H4 (cell line): ENCODE results near the gene BCAT1. TPM values are rescaled to one million over a fixed set of nuclear protein-coding genes. Genes with fewer than 3 reads are reported as not detected.

Experiments
- DNase-seq: peaks from one replicate; pipeline ENCODE4 v3.0.0-alpha.2; 2015; ENCODE audit warnings: low spot score
- total RNA-seq: library from RNA; depleted of rRNA; stranded (reverse); fragments of >200 nt; shearing (Covaris generic); gene quantifications from 2 replicates; pipeline ENCODE4 v1.2.3, GENCODE V29; 2014; rRNA removed

BCAT1 gene
- total RNA-seq, result 114 and 117 TPM in 2 replicates

- DNase-seq, result peak; percentile 74
Measured at GRCh38 chr12:24948757-24949722, at the start of gene BCAT1. Gene BCAT1, minus strand, starts transcription at chr12:24949101. Its CDS starts 169 bp downstream, at chr12:24948932.

GRCh38 chr12:24997970-24998582 is 49.2 kb upstream of the BCAT1 start:
- peak; percentile 85 for DNase-seq

DNA sequence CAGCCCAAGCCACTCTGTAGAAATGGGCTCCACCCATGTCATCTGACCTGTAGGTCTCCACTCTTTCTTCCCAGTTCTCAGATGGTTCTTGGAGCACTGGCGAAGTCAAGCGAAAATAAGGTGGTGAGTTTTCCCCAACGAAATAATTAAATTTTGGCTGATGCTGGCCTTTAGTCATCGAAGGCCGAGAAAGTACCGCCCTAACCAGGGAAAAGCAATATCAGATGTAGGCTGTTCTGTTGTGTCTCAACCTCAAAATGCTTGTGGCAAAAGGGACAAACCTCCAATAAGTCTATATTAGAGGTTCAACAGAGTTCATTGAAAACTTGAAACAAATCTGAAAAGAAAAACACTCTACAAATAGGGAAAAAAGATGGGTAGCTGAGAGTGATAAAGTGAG is 48.6 kb upstream of the BCAT1 start:
- no peak for DNase-seq

DNA sequence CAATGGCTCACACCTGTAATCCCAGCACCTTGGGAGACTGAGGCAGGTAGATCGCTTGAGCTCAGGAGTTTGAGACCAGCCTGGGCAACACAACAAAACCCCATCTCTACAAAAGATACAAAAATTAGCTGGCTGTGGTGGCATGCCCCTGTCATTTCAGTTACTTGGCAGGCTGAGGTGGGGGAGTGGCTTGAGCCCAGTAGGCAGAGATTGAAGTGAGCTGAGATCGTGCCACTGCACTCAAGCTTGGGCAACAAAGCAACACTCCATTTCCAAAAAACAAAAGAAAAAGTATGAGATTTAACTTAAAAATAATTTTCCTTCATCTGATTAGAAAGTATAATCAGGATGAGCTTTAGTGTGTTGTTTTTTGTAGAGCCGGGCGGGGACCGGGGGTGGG is 47.9 kb upstream of the BCAT1 start:
- DNase-seq, result no peak

- DNase-seq, result no peak
Measured at GRCh38 chr12:24996102-24996797, 47.3 kb upstream of the BCAT1 start.

- DNase-seq, result no peak
Measured at GRCh38 chr12:24993793-24994192, 44.9 kb upstream of the BCAT1 start.

DNA sequence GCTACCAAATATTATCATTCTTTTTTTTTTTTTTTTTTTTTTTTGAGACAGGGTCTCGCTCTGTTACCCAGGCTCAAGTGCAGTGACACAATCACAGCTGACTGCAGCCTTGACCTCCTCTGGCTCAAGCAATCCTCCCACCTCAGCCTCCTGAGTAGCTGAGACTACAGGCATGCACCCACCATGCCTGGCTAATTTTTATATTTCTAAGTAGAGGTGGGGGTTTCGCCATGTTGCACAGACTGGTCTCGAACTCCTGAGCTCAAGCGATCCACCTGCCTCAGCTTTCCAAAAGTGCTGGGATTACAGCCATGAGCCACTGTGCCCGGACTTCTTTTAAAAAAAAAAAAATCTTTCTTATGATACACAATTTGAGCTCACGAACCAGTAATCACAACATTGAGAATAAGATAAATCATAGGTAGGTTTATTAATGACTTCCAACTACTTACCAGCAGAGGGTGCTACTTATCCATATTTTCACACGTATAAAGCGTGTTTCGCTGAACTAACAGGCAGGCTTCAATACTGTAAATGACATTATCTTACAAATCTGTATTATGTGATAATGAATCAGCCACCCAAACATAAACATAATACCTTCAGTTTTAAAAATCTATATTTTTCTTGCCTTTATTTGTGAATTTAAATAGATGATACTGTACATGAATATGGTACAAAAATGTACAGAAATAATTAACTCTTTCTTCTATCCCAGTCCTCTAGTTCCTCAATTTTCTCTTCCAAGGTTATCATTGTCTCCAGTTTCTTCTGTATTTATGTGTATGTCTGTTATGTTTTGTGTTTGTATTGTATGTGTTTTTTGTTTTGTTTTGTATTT is 42.5 kb upstream of the BCAT1 start:
- peak; percentile 64 for DNase-seq

DNA sequence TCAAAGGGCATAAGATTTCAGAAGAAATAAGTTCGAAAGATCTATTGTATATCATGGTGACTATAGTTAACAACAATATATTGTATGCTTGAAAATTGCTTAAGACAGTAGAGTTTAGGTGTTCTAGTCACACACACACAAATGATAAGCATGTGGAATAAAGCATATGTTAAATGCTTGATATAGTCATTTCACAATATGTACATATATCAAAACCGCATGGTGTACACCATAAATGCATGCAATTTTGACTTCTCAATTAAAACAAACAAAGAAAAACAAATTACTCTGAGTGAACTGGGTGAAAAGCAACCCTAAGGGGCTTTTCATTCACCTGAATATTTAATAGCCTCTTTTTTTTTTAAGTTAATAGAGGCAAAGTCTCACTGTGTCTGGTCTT is 40.3 kb upstream of the BCAT1 start:
- DNase-seq, result no peak

DNA sequence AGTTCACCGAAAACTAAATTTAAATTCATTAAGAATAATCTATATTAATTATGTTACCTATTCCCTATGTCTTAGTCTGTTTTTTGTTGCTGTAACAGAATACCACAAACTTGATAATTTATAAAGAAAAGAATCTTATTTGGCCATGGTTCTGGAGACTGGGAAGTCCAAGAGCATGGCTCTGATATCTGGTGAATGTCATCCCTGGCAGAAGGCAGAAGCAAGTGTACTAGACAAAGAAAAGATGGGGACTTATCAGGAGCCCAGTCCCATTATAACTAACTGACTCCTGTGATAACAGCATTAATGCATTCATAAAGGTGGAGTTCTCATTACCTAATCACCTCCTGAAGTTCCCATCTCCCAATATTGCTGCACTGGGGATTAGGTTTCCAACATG is 33.3 kb upstream of the BCAT1 start:
- DNase-seq, result no peak

- DNase-seq, result no peak
Measured at GRCh38 chr12:24979976-24980730, 31.3 kb upstream of the BCAT1 start.

GRCh38 chr12:24979329-24979728 is 30.4 kb upstream of the BCAT1 start:
- no peak for DNase-seq

GRCh38 chr12:24977711-24978110 is 28.8 kb upstream of the BCAT1 start:
- no peak for DNase-seq

- DNase-seq, result no peak
Measured at GRCh38 chr12:24977060-24977459, 28.2 kb upstream of the BCAT1 start.

- DNase-seq, result no peak
Measured at GRCh38 chr12:24975425-24975824, 26.5 kb upstream of the BCAT1 start.

DNA sequence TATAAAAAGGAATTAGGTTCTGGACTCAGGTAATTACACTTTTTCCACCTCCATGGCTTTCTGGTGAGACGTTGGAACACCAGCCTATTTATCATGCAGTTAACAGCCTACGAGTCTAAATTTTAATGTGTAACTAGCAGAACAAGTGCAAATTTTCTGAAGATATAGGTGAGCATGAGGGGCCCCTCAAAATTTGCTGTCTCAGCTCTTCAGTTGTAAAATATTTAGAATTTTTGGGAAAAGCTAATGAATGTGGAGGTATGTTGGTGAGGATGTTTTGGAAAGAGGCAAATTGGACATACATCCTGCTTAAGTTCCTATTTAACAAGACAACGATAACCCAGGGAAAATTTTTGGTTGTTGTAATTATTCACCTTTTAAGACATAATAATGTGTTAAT is 25.3 kb upstream of the BCAT1 start:
- no peak for DNase-seq

DNA sequence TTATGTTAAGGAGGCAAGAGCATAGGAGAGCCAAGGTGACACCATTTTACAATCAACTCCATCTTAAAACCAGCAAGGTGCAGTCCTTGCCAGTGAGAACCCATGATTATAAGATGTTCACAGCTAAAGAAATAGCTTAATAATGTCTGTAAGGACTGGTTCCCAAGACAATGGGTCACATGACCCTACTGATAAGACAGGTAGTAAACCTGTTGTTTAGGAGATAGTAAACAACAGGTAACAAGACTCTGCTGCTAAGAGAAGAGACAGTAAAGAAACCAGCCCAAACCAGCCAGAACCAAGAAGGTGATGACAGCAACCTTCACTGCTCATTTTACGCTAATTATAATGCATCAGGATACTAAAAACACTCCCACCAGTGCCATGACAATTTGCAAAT is 23.2 kb upstream of the BCAT1 start:
- no peak for DNase-seq

- no peak for DNase-seq
Measured at GRCh38 chr12:24970177-24970576, 21.3 kb upstream of the BCAT1 start.

- DNase-seq, result no peak
Measured at GRCh38 chr12:24966951-24967564, 18.2 kb upstream of the BCAT1 start.

- no peak for DNase-seq
Measured at GRCh38 chr12:24964342-24964741, 15.4 kb upstream of the BCAT1 start.

DNA sequence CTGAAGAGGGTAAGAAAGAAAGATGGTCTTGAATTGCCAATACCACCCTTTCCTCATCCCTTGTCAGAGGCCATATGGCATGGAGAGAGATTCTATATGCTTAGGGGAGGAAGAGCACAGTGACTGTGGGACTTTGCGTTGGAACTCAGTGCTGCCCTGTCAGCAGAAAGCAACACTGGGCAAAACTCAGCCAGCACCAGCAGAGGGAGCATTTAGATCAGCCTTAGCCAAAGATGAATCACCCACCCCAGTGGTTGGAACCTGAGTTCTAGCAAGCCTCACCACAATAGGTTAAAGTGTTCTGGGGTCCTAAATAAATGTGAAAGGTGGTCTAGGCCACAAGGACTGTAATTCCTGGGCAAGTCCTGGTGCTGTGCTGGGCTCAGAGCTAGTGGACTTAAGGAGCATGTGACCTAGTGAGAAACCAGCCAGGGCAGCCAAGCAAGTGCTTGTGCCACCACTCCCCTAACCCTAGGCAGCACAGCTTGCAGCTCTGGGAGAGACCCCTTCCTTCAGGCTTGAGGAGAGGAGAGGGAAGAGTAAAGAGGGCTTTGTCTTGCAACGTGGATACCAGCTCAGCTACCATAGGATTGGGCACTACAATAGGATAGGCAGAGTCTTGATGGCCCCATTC is 11.4 kb upstream of the BCAT1 start:
- peak; percentile 52 for DNase-seq
